HG02763 (cell line): ENCODE results near the gene VSIG10L2.

Source experiments
- ATAC-seq: cut with Tn5 transposase; IDR thresholded peaks from one replicate; pipeline ENCODE4 v1.9.1; 2021; ENCODE audit warnings: mild to moderate bottlenecking, moderate library complexity; ENCODE audit not compliant: unreplicated experiment

Gene VSIG10L2

DNA sequence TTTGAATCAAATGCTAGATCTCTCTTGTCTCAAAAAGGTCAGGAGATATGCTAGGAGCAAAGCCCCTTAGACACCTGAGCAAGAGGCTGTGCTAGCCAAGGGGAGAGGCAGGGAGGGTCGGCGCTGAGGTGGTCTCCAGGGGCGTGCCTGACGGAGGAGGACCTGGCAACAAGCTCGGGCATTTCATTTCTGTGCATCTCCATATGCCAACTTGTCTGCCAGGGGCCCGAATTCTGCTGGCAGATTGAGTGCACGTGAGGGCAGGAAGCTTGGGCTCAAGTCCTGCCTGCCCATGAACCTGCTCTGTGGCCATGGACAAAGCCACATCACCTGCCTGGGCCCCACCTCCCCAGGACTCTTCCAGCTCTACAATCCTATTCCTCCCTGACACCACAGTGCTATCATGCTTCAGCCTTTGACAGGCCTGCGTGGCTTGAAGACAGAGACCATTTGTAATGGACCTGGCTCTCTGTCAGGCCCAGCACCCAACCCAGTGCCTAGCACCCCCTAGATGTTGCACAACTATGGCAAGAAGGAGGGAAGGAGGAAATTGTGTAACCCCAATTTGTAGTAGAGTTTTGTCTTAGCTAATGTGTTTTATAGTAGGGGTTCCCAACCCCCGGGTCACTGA lies 16.3 kb upstream of the VSIG10L2 start:
- ATAC-seq: no peak

DNA sequence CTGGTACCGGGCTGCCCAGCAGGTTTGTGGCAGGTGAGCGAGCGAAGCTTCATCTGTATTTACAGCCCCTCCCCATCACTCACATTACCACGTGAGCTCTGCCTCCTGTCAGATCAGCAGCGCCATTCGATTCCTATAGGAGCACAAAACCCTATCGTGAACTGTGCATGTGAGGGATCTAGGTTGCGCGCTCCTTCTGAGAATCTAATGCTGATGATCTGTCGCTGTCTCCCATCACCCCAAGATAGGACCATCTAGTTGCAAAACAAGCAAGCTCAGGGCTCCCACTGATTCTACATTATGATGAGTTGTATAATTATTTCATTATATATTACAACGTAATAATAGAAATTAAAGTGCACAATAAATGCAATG lies 15.8 kb upstream of the VSIG10L2 start:
- no peak for ATAC-seq

DNA sequence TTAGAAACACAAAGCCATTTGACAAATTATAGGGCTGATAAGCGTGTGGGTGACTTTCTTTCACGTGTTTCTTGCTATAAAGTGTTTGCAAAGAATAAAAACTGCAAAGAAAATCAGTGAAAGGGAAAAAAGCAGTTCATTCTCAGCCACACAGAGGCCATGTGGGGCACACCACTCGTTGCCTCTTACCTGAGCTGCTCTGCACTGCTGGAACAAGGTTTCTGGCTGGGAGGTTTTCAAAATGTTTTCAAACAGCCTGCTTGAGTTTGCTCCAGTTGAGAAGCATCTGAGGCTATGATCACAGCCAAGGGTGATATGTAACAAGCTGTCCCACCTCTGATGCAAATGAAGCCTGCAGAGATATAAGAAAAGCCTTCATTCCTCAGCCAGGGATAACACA lies 14.7 kb upstream of the VSIG10L2 start:
- no peak for ATAC-seq

DNA sequence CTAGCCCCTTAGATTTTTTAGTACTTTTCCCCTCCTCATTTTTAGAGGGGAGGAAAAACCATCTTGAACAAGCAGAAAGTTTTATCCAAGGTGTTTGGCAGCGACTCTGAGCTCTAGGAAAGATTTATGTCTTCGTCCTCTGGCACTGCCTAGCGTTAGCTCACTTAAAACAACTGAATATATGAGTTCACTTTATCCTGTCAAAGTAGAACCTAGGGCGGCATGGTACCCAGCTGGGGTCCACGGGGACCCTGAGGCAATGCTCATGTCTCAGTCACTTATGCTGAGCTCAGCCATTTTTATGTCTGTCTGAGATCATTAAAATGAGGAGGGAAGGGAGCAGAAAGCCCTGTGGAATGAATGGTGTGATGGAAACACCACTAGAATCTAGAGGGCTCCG lies 14.2 kb upstream of the VSIG10L2 start:
- no peak for ATAC-seq

DNA sequence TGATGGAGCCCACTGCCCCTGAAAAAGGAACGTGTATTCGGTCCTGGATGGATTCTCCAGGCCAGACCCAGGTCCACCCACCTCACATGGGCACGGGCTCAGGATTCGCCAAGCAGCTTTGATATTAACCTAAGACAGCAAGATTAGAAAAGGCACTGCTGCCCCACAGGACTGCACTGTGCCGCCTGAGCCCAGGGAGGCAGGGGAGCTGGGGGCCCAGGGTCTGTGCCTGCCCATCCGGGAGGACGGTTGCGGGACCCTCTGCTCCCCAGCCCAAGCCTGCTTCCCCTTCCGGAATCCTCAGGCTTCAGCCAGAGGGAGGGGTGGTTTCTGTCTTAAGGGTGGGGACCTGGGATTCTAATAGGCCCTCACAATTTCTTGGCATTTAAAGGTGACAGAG lies 13.5 kb upstream of the VSIG10L2 start:
- ATAC-seq: no peak

DNA sequence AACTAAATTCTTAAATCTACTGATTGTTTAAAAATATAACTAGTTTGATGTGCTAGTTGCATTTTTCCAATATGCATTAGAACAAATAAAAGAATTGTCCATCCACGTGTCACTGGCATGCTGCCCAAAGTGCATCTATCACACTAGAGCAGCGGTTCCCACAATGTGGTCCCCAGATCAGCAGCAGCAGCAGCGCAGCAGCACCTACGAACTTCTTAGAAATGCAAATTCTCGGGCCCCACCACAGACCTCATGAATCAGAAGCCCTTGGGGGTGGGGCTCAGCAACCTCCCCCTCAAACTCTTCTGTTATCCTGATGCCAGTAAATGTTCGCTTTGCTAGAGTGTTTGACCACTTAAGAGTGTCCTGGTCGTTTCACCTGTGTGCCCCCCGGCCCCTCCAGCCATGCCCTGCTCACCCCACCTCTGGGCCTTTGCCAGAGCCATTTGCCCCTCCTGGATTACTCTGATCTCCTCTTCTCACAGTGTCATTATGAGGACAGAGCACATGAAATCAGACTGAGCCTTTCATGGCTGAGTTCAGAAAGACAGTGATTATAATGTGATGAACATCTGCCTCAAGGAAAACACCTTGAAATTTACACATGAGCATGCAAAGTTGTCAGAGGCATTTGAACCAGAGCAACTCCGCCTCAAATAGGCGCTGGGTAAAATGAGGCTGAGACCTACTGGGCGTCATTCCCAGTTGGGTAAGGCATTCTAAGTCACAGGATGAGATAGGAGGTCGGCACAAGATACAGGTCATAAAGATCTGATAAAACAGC lies 12.6 kb upstream of the VSIG10L2 start:
- ATAC-seq: no peak

DNA sequence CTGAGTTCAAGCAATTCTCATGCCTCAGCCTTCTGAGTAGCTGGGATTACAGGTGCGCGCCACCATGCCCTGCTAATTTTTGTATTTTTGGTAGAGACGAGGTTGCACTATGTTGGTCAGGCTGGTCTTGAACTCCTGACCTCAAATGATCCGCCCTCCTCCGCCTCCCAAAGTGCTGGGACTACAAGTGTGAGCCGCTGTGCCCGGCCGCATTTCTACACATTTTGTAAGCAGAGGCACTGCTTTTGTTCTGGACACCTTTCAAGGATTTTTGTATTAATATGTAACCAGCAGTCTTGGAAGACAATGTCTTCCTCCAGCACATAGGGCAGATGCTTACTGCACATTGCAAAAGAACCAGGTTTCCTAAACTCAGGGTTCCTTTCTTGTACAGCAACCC lies 11.4 kb upstream of the VSIG10L2 start:
- ATAC-seq: no peak

DNA sequence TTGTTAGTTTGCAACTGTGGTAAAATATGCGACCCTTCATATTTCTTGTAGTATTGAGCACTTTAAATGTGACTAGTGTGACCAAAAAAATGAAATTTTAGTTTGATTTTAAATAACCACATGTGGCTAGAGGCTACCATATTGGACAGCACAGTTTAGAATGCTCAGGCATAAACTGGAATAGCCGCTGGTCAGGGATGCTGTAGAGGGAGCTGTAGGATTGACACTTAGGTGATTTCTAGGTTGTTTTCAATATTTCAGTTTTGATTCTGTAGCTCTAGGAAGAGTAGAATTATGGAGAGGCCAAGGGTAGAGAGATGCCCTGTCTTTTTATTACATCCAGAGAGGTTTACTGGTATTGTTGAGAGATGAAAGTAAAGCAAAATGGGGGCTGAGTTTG lies 10.8 kb upstream of the VSIG10L2 start:
- ATAC-seq: no peak

DNA sequence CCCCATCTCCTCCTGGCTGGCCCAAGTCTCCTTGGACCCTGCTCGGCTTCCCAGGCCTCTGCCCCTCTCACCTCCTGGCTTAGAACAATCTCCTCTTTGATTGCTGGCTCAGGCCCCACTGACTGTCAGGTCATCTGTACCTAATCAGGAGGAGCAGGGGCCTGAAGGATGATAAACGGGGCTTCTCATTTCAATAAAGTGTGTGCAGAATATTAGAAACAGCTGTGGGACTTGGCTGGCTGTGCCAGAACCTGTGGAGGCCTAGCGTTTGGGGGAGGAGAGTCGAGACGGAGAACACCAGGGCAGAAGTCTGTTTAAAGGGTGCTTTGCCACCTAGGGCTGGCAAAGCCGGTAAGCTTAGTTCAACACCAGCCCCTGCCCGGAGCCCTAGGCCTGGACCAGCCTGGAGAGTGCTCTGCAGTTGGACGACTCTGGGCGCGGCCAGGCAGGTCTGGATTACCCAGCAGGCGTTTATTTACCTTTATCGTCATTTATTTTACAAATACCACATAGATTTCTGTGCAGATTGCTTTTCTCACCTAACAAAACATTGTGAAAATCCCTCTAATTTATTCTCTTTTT lies 10.1 kb upstream of the VSIG10L2 start:
- no peak for ATAC-seq

DNA sequence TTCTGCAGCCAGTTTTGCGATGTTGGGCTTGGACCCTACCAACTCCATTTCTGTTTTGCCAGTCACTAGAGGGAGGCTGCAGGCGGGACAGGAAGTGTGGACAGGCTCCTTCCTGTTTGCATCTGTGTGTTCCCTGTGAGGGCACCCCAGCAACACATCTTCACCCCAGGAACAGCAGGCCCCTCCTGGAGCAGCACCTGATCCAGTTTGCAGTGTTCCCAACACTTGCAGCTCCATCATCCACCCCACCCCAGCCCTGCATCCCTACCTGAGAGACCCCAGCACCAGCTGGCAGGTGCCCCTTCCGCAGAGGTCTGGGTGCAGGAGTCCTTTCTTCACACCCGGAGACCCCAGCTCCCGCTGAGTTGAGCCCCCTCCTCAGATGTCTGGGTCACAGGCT lies 7.4 kb upstream of the VSIG10L2 start:
- no peak for ATAC-seq

DNA sequence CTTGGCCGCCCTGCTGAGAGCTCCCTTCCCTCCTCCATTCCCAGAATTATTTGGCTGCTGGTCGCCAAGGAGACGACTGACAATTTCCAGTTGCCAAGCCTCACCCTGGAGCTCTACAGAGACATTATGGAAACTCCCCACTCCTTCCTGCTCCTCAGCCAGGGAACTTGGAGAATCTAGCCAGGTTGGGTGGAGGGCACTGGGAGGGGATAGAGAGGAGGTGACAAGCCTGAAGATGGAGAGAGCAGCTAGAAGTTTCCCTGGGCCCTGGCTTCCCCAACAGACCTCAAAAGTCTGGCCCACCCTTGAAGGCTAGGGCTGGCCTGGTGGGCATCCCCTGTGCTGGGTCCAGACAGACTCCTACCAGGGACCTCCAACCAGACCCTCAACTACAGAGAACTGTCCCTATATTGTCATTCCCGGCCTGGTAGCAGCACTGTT lies 6.7 kb upstream of the VSIG10L2 start:
- ATAC-seq: no peak

DNA sequence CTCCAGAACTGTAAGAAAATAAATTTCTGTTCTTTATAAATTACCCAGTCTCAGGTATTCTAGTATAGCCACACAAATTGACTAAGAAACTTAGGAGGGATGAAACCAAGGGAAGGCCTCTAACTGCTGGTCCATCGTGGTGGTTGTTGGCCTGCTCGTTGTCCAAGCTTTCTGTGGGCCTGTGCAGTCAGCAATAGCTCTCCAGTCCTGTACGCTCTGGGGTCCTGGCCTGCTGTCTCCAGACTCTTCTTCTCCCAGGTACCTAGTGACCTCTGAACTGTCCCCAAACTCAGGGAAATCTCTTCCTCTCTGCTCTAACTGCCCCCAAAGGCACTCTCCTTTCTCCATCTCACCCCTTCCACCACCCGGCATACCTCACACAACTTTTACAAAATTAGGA lies 5.7 kb upstream of the VSIG10L2 start:
- ATAC-seq: no peak

DNA sequence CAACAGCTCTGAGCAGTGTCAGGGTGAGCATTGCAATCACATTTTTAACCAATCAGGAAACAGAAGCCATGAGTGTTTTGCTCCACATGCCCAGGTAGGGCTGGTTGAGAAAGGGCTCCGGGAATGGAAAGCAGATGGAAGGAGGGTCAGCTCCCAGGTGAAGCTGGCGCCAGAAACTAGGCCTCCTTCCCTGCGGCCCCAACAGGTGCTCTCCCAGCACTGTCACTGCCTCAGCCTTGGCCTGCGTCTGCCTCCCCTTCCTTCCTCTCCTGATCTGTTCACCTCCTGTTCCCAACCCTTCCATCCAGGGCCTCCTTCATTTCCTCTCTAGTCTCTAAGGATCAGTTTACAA lies 4.6 kb upstream of the VSIG10L2 start:
- ATAC-seq: no peak

DNA sequence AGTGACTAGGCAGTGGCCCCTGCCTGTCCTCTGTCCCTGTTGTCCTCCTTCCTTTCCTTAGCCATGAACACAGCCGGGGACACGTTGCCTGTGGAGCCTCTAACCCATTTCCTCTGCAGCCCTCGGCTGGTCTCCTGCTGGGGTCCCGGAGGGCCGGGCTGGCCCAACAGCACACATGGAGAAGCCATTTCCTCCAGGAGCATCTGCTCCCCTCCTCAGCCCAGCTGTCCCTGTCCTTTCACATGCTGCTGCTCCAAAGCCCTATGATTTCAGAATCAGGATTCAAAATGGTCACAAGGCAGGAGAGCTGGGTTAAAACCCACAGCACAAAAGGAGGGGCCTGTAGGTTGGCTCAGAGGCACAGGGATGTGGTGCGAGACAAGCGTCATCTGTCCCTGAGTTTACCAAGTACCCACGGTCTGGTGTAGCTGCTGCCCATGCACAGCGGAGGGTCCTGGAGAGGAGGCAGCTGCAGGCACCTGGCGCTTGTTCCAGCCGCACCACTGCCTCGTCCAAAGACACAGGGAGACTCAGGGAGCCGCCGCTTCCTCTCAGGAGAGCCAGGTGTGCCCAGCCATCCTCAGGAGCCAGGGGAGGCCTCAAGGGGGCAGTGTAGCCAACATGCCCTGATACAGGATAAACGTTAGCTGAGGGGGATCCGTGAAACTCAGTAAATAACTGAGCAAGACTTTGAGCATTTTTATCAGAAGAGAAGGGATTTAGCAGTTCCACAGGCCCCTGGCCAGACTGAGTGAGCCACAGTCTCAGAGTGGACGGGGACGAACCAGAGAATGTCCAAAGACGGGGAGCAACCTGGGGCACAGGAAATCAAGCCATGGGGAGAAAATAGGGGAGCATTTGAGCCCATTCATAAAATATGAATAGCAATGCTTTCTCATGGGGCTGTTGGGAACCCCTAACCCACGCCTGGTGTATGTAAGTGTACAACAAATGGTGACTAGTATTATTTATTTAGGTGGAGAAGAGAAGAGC lies 3.9 kb upstream of the VSIG10L2 start:
- ATAC-seq: no peak

DNA sequence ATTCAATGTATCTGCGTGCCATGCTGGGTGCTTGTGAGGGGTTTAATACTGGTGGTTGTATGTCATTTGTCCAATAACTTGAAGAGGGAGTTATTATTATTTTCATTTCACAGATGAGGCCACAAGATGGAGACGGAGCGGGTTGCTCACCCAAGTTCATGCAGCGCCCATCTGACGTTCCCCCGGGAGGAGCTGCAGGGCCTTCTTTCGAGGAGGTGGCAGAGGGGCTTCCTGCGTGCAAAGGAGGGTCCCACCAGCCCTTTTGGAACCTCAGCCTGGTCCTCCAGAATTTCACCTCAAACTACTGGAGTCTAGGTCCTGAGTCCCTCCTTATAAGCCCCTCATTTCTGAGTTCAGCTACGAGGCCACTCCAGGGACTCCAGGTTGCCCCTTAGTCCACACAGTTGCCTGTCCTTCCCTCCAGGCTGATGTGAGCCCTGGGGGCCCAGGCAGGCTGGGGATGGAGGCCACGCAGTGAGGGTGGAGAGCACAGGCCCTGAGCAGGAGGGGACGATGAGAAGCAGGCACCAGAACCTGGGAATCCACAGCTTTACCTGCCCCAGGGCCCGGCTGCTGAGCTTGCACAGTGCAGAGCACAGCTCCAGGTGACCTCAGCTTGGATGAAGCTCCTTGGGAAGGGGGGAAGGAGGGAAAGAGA lies 2.9 kb upstream of the VSIG10L2 start:
- ATAC-seq: no peak

DNA sequence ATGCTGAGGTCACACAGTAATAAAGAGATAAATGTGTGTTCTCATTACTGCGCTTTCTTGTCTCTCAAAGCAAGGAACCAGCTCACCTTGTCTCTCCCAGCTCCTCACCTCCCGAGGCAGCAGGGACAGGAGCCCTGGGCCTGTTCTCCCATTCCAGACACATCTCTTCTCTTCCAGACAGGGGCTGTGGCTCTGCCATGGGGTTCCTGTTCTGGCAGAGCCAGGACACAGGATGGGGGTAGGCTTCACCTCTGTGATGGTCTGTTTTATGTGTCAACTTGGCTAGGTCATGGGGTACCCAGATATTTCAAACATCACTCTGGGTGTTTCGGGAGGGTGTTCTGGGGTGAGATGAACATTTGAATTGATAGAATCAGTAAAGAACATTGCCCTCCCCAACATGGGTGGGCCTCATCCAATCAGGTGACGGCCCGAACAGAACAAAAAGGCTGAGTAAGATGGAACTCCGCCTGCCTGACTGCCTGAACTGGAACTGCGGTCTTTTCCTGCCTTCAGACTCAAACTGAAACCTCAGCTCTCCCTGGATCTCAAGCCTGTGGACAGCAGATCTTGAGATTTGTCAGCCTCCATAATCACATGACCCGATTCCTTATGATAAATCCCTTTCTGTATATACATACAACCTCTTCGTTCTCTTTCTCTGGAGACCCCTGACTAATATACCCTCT lies 2.0 kb upstream of the VSIG10L2 start:
- no peak for ATAC-seq

DNA sequence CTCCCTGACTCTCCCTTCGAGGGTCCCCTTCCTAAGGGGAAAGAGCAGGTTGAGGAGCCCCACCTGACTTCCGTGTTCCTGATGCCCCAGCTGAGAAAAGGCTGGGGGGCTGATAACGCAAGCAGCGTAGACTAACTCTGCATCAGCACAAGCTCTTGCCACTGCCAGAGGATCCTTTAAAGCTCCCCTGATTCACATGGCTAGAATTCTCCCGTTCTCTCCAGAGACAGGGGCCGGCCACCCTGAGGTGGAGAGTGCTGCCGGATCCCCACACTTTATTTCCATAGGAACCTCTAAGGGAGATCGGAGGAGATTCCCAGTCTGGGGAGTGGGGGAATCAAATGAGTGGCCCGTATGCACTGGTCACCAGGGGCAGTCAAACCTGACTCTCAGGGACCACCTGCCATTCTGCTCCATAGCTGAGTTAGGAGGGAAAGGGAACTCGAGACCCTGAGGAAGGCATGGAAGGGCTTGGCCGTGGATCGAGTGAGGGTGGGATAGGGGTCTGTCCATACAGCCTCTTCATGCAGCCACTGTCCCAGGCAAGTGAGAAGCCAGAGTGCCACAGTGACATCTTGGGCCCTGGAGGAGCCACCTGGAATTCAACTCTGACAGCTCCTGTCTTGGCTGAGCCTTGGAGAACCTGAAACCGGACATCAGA lies 1.4 kb upstream of the VSIG10L2 start:
- ATAC-seq: no peak

DNA sequence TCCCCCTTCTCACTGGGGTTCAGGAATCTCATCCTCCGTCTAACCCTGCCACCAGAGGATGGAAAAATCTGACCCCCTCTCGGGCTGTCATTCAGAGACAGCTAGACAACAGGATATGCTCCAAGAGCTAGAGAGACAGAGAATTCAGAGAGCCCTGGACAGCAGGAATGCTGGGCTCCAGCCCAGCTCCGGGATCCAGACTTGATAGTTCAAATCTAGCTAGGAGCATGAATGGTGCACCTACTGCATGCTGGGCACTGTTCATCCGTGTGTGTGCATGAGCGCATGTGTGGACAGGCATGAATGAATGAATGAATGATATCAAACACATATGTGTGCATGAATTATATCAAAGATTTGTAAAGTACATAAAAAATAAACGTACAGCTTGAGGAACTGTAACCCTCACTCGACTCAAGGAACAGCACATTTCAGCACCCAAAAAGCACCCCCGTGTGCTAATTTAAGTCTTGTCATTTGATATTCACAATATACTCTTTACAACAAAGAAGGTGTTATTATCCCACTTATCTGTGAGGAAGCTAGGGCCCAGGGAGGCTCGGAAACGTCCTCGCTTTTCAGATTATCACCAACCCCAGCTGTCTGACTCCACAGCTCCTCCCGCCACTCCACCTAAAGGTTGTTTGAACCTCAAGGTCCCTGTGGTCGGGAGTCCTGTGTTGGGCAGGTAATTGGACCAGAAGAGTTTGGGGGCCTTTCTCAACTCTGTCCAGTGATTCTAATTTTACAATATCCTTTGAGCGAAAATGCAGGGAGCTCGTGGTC lies 640 bp upstream of the VSIG10L2 start:
- no peak for ATAC-seq
